ENCODE results near the gene TMEM229B.

Gene TMEM229B

DNA sequence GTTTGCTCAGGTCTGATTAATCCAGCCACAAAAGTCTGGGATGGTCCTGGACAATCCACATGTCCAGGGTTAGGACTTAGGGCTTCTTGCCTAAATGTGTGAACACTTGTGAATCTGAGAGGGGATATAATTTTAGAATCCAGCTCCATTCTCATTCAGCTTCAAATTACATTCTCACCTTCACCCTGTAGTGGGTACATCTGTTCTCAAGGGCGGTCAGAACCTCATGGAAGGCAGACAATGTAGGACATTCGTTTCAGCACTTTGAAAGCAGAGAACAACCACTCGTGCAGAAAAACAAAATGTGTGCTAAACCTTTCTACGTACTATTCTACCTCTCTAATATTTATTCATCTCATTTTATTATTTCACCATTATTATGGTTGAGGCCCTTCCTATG, 1.2 kb downstream of the TMEM229B start:
- DNase-seq (ENCODE audit: low read depth) = no peak

DNA sequence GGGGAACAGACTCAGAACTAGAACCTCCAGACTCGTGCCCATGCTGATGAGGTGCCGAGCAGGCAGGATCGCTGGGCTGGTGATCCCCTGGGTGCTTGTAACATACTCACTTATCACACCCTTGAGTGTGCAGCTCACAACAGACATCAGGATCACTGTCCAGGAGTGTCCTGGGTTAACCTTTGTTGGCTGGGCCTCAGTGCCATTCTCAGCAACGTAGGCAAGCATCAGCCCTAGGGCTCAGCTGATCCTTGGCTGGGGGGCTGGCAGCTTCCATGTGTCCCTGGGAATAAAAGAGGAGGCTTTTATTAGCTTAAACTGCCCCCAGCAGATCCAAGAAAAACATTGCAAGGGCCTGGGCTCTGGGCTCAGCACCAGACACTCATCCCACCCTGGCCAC, 1.6 kb downstream of the TMEM229B start:
- DNase-seq (ENCODE audit: low read depth) = no peak

DNA sequence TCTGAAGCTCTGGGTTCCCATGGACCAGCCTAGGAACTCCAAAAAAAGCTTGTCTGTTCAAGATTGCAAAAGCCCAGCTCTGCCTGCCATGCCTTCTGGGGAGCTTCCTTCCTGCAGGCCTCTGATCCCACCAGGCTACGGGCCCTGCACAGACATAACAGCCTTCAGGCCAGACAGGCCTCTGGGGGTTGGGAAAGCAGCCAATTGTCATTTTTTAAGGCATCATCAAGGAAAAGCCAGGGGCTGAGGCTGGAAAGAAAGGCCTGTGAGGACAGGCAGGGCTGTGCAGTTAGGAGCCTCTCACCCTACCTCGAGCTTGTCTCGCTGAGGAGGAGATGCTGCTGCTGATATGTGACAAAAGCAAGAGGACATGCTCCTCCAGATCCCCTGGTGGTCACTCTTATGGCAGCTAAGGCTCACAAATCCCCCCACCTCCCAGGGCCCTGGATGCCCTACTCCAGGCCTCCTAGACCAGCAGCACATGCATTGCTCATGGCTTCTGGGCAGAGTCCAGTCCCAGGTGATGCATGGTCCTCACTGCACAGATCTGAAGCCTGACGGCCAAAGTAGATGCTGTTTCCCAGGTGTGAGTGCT, 2.9 kb downstream of the TMEM229B start:
- no peak for DNase-seq (ENCODE audit: low read depth)

DNA sequence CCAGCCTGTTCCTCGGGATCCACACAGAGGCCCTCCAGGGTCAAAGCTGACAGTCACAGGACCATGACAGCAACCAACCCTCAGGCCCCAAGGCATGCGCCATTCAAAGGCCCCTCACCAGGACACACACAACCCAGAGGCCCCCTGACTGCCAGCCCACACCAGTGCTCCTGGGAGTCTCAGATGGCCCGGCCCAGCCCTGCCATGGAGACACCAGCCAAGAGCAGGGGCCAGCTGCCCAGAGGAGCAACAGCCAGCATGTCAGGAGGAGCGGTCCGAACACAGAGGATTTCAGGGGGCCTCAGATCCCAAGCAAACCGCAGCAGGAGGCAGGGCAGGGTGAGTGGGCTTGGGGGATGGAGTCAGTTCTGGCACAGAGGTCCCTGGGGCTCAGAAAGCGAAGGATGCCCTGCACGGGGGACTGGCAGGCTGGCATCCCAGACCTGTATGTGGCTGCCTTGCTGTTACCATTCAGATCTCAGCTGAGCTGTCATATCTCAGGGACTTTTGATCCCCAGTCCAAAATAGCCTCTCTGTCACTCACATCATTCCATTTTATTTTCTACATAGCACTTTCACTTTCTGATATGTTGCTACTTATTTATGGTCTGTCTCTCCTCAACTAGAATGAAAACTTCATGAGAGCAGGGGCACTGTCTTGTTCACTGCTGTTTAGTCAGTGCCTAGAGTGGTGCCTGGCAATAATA, 4.8 kb downstream of the TMEM229B start:
- no peak for DNase-seq (ENCODE audit: low read depth)

DNA sequence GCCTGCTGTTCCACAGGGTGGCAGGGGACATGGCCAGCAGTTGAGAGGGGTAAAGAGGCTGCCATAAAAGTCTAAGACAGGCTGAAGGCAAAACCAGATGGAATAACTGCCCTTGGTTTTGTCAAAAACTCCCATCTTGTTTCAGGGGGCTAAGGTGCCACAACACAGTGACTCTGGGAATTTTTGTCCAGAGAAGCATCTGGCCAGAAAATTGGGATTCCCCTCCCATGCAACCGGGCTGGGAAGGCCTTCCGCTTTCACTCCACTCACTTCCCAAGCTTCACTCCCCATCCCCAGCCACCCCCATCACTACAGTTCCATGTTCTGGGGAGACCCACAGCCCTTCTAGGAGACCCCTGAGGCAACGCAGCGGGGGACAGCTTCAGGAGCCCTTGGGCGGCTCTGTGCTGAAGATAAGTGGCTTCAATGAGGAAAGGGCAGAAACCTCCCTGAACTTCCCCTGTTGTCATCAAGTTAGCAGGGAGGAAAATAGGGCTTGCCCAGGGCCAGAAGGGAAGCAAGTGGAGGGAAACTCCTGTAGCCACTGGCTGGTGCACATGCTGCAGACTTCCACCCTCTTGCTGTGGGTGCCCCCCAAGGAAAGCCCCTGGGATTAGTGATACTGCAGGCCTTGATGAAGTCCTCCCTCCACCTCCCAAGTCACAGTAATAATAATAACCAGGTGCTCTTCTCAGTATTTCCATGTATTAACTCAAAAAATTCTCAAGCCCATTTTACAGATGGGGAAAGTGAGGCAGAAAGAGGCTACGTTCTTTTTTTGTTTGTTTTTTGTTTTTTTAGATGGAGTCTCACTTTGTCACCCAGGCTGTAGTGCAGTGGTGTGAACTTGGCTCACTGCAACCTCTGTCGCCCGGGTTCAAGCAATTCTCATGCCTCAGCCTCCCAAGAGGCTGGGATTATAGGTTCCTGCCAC, 6.0 kb downstream of the TMEM229B start:
- DNase-seq (ENCODE audit: low read depth) = no peak

DNA sequence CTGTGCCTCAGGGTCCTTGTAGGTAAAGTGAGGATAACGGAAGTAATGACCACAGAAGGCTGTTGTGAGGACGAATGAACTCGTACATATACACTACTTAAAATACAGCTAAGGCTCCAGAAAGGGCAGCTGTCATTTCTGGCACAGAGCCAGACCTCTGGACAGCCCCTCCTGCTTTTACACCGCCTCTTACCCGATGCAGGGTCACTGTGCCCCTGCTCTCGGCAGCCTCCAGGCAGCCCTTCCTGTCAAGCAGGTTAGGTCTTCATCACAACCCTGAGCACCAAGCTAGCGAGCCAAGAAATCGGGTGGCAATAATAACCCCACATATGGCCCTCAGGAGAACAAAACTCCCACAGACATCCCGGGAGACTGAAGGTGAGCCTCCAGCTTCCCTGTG, 8.5 kb downstream of the TMEM229B start:
- no peak for DNase-seq (ENCODE audit: low read depth)

DNA sequence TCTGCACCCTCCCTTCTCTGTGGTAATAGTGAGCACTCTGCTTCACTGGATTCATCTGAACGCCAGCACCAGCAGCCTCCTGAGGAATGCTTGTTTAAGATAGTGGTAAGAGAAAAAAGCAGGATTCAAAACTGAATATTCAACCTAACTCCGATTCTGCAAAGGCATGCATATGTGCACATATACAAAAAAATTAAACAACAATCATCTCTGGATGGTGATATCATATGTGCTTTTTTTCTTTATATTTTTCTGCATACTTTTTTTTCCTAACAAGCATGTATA, 9.8 kb downstream of the TMEM229B start:
- DNase-seq (ENCODE audit: low read depth) = no peak

DNA sequence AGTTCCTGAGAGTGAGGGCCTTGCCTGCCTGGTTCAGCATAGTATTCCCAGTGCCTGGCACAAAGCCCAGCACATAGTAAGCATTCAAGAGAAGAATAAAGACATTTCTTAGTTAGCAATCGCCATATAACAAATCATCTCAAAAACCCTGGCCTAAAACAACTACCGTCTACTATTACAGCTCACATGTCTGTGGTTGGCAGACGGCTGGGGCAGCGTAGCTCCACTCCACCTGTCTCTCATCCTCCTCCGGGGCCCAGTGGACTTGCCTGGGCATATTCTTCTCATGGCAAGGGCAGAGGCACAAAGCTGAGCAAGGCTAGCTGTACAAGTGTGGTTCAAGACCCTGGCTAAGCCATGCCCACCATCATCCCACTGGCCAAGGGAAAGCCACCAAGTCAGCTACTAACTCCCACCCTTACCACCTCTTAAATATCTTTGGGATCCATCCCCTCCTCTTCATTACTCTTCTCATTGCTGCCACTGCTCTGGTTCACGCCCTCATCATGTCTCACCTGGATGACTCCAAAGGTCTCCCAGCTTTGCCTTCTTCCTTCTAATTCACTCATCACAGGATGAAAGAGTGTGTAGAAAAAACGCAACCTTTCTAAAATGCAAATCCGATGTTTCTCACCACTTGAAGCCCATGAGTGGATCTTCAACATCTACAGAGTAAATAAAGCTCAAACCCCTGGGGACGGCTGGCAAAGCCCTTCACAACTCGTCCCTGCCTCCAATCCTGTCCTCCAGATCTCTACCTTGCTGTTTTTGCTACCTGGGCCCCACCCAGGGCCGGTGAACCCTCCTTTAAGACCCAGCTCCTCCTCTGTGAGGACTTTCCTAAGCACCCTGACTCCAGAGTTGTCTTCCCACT, 10.4 kb downstream of the TMEM229B start:
- DNase-seq (ENCODE audit: low read depth) = no peak

DNA sequence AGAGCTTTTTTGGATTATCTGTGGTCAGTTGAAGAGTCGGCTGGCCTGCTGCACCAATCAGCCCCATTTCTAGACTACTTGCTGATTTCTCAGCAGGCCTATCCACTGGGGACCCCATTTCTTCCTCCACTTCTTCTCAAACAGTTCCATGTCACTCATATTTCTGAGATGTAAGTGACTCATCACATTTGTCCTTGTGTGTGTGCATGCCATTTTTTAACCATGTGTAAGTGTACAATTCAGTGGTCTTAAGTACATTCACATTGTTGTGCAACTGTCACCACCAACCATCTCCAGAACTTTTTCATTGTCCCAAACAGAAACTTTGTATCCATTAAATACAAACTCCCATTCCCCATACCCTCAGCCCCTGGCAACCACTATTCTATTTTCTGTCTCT, 14.2 kb downstream of the TMEM229B start:
- DNase-seq (ENCODE audit: low read depth) = no peak

DNA sequence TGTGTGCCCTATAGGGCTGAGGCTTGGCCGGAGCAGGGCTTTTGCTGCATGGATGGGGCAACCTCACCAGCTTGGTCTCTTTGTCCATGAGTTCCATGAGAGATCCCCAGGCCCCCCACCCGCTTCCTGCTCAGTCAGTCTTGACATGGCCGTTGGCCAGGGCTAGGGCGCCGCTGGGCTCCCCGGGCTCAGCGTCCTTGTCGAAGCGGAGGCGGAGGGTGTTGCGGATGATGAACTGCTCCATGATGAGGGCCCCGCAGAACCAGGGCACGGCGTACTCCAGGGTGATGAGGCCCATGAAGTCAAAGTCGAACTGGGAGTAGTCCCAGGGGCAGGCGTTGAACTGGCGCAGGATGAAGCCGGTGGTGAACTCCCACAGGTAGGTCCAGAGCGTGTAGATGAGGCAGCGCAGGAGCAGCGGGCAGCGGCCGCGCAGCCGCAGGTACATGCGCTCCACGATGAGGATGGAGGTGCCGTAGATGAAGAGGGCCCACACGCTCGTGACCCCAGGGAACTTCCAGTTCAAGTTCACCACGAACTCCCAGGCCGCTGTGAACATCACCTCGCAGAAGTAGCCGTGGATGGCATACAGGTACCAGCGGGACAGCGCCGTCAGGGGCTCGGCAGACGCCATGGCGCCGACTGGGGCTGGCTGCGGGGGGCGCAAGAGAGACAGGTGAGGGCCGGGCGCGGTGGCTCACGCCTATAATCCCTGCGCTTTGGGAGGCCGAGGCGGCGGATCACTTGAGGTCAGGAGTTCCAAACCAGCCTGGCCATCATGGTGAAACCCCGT, 15.0 kb downstream of the TMEM229B start:
- no peak for DNase-seq (ENCODE audit: low read depth)

DNA sequence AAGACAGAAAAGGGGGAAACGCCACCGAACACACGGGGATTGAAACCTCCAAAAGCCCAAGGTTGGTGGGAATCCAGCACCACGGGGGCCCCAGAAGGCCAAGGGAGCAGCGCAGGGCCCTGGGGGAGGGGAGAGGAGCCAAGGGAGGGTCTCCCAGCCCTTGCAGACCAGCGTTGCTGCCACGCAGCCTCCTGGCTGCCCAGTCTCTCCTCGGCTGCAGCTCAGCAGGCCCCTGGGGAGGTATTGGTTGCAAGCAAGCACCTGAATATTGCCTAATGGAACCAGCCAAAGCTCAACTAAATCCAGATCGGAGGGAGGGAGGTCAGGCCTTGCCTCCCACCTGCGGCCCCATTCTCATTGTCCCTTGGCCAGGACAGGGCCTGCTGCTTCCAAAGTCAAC, 15.8 kb downstream of the TMEM229B start:
- DNase-seq (ENCODE audit: low read depth) = no peak

DNA sequence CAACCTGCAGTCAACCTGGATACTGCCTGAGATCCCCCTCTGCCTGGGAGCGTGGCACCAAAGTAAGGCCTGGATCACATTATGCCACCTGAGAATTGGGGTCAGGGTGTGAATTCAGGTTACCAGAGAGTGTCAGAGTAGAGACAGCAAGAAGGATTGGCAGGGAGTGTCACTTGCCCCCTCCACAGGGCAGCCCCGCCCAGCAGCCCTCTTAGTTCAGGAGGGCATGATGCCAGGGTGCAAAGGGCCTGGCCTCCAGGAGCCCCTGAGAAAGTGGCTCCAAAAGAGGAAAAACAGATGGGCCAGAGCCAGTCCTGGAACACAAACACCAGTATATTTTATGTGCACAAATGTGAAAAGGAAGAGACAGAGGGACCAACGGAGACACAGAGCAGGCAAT, 18.6 kb downstream of the TMEM229B start:
- DNase-seq (ENCODE audit: low read depth) = no peak

DNA sequence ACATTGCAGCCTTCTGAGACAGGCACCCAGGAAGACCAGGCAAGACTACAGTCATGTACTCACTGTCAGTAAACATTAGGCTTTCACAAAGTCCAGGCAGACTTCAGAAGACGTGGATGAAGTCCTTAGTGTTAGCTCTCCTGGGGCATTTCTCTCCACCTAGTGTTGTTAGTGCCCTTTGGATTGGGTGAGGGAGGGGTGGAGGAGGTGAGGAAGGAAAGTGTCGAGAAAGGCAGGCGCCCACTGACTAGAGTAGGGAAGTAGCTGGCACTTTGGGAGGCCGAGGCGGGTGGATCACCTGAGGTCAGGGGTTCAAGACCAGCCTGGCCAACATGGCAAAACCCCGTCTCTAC, 20.2 kb downstream of the TMEM229B start:
- no peak for DNase-seq (ENCODE audit: low read depth)

DNA sequence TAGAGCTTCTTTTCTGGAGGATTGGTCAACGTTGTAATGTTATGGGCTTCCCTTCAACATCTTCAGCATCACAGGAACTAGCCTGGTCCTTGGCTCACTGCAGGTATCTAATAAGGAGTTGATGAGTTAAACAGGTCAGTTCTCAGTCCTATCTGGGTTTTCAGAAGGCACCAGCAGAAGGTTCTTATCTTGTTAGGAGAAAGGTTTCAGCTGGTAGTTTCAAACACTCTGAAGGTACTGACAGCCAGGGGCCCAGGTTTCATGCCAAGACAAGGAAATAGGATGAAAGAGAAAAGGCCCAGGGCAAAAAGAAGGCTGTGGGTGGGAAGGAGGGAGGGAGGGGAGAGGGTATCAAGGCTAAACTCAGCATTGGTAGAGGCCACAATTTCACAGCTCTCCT, 21.4 kb downstream of the TMEM229B start:
- no peak for DNase-seq (ENCODE audit: low read depth)

DNA sequence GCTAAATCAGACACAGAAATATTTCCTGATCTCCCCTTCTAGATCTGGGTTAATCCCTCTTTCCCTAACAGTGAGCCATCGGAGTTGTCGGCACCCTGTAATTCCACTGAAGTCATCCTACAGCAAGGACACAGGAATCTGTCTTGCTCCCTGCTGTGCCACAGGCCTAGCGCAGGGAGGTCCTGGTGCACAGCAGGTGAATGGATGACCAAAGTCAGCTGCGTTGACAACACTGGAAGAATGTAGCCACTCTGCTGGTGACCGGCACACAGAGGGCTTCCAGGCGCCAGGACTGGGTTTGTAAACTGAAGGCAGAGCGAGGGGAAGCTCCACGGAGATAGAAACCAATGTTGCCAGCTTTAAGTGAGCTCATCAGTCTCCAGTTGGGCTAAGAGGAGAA, 23.6 kb downstream of the TMEM229B start:
- DNase-seq (ENCODE audit: low read depth) = no peak

DNA sequence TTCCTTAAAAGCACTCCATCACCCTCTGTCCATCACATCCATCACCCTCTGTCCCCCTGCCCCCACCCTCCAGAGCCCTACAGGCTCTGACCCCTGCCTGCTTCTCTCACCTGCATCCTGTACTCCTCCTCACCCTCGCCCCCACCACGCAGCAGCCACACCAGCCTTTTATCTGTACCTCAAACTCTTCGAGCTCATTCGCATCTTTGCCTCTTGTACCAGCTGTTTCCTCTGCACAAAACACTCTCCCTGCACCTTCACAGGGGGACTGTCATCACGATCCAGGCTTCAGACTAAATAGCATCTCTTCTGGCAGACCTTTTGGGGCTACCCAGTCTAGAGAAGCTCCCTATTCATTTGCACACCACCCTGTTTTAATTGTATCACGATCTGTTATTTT, 24.1 kb downstream of the TMEM229B start:
- DNase-seq (ENCODE audit: low read depth) = no peak

DNA sequence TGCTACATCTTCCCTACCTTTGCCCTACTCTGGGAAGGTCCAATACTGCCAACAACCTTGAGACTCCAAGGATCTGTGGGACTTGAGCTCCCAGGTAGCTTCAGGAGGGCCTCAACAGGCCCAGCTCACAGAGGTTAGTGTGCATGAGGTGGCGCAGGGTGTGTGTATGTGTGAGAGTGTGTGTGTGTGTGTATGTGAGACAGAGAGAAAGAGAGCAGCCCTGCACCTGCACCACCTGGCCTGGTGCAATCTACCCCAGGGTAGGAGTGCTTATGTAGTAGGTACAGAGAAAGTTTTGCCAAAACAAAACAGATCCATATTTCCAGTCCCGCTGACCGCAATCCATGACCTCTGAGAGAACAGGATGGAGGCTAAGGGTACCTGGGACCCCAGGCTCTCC, 24.6 kb downstream of the TMEM229B start:
- DNase-seq (ENCODE audit: low read depth) = no peak

DNA sequence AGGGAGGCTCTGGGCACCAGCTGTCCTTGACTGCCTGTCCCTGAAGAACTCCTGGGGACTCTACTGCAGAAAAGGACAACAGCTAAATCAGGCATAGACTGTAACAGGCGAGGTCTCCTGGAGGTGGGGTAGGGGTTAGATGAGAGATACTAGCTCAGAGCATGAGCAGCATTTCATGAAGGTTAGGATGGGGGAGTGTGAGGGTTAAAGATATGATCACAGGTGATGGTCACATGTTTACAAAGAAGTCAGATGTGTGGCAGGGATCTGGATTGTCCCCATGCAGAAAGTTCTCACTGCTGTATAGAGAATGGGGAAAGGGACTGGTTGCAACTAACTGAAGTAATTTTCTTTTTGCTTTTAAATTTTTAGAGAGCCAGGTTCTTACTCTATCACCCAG, 26.5 kb downstream of the TMEM229B start:
- no peak for DNase-seq (ENCODE audit: low read depth)

DNA sequence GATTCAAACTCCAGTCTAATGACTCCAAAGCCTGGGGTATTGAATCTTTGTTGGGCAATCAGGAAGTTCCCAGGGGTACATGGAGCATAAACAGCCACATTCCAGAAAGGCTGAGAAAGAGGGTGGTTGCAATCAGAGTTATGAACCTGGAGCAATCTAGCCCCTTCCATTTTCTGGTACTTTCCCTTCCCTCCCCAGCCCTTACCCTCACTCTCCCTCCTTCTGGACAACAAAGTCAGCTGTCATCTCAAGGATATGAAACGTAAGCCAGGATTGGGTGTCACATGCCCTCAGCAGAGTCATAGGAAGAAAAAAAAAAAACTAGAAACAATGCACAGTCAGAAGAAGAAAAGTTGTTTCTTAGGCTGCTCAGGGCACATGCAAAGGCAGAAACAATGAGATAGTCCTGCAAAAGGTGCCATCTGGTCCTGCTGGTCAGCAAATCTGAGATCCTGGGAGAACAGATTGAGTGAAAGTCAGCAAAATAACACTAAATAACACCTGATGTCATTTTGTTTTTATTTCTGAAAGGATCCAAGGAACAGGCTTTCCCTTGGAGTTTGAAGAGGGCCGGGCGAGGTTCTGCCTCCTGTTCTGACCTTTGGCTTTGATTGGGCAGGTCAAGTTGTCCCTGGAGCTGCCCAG, 27.1 kb downstream of the TMEM229B start:
- no peak for DNase-seq (ENCODE audit: low read depth)

DNA sequence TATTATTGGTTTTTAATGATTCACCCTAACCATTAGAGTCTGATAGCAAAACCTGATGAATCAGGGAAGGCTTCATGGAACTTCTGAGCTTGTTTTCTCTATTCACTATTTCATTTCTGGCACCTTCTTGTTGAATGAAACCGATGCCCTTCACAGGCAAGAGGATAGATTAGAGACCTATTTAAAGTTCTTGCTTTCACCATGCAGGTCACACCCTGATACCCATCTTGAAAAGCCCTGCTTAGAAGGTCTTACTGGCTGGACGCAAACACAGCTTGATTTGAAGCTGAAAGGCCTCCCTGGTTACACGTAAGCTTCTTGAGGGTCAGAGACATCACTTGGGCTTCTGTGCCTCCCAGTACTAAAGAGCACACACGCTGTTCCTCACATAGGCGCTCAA, 29.2 kb downstream of the TMEM229B start:
- DNase-seq (ENCODE audit: low read depth) = no peak

DNA sequence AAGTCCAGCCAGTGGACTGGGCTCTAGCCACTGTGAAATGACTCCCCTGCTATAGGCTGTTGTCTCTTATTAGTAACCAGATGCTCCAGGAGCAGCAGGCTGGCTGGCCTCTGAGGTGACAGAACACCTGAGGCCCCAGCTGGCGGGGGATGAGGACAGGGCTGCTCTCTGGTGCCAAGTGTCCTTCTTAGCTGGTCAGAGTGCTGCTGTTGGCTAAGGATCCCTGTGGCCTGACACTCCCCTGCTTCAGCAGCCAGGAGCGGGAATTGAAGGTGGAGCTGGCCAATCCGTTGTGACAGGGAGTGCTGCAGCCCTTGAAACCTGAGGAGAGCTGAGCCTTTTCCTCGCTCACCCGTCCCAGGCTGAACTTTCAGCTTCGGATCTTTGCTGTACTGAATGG, 30.7 kb downstream of the TMEM229B start:
- no peak for DNase-seq (ENCODE audit: low read depth)

Measured in activated T-cell treated with anti-CD3 and anti-CD28 coated beads for 1 hour (primary cell).